Adipose tissue (tissue), 3 donors: Measurements from ENCODE around the gene MAPT. TPM values are rescaled to one million over a fixed set of nuclear protein-coding genes. Genes with fewer than 3 reads are reported as not detected.
"Not testable (repeated sequence)": the region's sequence is repeated elsewhere in the genome, so short reads cannot be mapped to it uniquely, and the experiment has no call there.

Experiments
- H3K27ac ChIP-seq: one replicate; pipeline ENCODE4 v1.5.1; 2013; ENCODE audit warnings: low read depth, low read length
- WGBS, 3 donors: extraction: QIAGEN DNeasy Blood & Tissue Kit; methylation state at CpG; one replicate each; pipeline ENCODE4 v1.1.7; 2013; 5-methylcytosine and 5-hydroxymethylcytosine counted together
- polyA plus RNA-seq, 3 donors: library from polyadenylated mRNA; stranded (reverse); fragments of 200-250 nt; gene quantifications; one replicate each; pipeline ENCODE4 v1.2.3, GENCODE V29; 2013
- donor health status: healthy with polysubstance abuse.
- donor health status: Bipolar disorder and iron deficiency.
- donor health status: healthy.

MAPT gene
- polyA plus RNA-seq, 3 donors = 1.5 to 7.8 (median 4.6) TPM

DNA sequence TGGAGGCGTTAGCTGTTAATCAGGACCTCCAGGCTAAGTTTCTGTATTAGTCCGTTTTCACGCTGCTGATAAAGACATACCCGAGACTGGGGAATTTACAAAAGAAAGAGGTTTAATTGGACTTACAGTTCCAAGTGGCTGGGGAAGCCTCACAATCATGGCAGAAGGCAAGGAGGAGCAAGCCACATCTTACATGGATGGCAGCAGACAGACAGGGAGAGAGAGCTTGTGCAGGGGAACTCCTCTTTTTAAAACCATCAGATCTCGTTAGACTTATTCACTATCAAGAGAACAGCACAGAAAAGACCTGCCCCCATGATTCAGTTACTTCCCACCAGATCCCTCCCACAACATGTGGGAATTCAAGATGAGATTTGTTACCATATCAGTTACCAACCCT is 18.7 kb downstream of the MAPT start:
- H3K27ac ChIP-seq = not testable (repeated sequence)
- WGBS, 3 donors = 84 to 92% (median 85%) methylated on average over 5 of the region's 5 CpGs

DNA sequence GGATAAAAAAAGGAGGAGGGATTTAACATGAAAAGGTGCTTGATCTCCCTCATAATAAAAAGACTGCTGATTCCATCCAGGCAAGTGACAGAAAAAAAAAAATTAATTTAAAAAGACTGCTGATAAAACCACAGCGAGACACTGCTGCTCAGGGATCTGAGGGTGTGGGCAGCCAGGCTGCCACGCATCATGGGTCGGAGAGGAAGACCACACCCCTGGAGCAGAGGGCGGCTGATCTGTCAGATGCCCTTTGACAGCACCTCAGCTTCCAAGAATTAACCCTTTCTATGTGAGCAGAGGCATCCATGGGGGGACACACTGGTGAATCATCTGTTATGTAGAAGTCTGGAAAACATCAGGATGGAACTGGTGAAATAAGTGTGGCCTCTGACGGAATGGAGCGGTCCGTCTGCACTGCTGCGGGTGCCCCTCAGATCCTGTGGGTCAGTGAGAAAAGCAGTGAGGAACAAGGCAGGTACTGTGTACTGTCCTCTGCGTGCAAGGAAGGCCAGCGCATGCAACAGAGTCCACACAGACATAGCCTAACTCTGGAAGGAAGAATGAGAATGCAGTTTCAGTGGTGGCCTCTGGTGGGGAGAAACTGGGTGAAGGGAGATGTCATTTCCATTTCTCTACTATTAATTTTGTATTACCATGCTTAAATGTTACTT is 19.8 kb downstream of the MAPT start:
- 63 to 74% (median 68%) methylated on average over 10 of the region's 10 CpGs for WGBS, 3 donors
- H3K27ac ChIP-seq = no peak overlapping the region

DNA sequence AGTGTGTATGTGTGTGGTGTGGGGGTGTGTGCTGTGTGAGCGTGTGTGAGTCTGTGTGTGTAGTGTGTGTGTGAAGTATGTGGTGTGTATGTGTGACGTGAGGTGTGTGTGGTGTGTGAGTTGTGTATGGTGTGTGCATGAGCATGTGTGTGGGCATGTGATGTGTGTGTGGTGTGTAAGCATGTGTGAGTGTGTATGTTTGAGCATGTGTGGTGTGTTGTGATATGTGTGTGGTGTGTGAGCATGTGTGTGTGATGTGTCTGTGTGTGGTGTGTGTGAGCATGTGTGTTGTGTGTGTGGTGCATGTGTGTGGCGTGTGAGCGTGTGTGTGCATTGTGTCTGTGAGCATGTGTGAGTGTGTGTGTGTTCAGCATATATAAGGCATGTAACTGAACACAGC is 20.9 kb downstream of the MAPT start:
- WGBS, 3 donors = 81 to 93% (median 88%) methylated on average over 4 of the region's 4 CpGs
- no peak overlapping the region for H3K27ac ChIP-seq

DNA sequence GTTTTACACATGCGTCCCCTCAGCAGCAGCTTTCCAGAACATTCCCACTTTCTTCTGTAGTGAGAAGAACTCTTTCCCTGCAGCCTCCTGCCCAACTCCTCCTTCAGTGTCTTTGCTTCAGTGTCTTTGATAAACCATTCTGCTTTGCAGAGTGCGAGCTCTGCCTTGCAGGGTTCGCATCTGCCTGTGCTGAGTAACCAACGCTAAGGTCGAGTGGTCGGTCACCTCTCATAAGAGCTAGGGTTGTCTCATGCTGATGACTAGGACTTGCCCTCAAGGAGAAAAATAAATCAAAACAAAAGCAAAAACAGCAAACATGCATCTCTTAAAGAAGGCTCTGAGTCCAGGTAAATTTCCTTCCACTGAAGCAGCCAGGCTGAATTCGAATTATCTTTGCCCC is 22.7 kb downstream of the MAPT start:
- WGBS, 3 donors = 70 to 78% (median 78%) methylated on average over 7 of the region's 7 CpGs
- no peak overlapping the region for H3K27ac ChIP-seq

DNA sequence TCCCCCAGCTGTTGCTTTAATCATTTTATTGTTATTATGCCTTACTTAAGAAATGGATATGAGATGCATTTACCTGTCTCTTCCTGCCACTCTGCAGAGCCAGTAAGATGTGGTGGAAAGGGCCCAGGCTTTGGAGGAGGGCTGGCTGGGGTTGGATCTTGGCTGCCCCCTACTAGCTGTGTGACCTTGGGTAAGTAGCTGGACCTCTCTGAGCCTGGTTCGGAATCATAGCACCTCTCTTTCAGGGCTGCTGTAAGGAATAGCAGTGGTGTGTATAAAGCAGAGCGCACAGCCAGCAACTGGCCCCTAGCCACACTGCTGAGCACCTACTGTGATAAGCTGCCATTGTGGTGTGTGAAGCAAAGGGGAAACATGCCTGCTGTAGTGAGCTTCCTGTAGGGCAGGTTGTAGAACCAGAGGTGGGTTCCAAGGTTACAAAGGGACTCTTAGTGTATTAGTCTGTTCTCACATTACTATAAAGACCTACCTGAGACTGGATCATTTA is 23.9 kb downstream of the MAPT start:
- no peak overlapping the region for H3K27ac ChIP-seq
- 84 to 94% (median 89%) methylated on average over 2 of the region's 2 CpGs for WGBS, 3 donors

DNA sequence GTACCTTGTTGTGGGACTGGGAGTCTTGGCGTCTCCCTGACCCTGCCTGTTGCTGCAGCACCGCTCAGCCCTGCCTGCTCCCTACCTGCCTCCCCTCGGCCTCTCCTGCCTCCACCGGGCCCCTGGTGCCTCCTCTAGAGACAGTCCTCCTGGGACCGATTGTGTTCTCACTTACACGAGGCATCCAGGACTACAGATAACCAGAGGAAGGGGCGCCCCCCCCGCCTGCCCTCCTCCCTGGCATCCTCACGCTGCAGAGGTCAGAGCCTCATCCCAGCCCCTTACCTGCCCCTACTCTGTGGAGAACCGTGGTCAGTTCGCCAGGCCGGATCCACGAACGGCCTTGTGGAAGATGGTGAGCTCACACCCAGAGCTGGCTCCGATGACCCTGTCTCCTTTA is 24.8 kb downstream of the MAPT start:
- WGBS, 3 donors = 75 to 79% (median 76%) methylated on average over 14 to 15 of the region's 15 CpGs
- H3K27ac ChIP-seq = no peak overlapping the region

DNA sequence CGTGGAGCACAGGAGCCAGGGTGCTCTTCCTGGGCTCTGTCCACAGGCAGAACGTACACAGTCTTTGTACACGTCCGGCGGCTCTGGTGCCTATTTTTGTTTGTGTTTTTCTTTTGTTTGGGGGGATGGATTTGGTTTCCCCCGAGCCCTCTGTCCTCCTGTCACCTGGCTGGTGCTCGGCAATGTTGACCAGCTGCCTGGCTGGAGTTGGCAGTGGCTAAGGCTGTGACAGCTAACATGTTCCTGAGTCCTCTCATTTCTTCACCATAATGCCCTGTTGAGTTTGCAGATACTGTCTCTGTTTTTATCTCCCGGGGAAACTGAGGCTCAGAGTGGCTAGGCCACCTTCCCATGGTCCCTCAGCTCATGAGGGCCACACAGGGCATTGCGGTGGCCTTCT is 25.7 kb downstream of the MAPT start:
- no peak overlapping the region for H3K27ac ChIP-seq
- WGBS, 3 donors = 79 to 90% (median 85%) methylated on average over 9 of the region's 9 CpGs

DNA sequence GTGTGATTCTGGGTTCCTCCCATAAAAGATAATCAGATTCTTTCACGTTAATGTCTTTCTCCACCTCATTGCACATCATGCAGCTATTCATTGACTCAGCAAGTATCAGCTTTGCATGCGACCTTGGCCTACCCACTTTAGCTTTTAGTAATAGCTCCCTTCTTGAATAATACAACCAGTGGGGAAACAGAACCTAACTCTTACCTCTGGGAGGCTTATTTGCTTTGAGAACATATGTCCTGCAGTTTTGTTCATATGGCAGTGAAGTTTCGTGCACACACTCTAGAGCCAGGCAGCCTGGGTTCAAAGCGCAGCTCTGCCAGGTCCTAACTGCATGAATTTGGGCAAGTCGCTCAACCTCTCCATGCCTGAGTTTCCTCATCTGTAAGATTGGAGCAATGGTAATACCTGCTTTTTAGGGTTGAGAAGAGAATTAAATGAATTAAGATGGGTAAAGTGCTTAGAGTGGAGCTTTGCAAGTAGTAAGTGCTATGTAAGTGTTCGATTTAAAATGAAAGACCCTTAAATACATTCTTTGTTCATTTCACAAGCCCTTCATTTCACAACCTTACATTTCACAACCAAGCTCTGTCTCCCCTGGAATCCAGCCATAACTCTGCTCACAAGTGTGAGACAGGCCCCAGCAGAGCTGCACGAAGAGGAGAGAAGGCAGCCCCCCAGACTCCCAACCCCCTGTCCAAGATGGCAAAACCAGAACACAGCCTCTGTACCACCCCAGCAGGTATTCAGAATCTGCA is 29.3 kb downstream of the MAPT start:
- WGBS, 3 donors = 54 to 63% (median 54%) methylated on average over 7 of the region's 7 CpGs
- no peak overlapping the region for H3K27ac ChIP-seq

DNA sequence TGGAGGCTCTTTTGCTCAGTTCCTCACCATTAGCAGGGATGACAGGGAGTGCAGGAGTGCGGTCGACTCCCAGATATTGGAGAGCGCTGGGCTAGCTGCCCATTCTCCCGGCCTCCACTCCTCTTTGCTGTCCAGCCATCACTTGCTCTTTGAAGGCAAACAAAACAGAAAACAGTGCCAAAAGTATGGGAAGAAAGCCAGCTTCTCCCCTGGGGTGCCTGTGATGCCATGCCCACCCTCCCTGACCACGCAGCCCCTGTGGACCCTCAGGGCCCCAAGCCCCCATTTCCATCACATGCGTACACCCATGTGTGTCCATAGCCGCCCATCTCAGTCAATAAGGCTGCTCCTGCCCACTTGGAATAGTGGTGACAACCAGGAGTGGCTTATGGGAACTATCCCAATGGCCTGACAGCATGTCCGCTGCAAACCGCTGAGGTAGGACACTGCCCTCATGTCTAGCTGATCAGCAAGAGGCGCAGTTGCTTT is 30.0 kb downstream of the MAPT start:
- H3K27ac ChIP-seq = no peak overlapping the region
- 77 to 80% (median 80%) methylated on average over 10 of the region's 10 CpGs for WGBS, 3 donors

DNA sequence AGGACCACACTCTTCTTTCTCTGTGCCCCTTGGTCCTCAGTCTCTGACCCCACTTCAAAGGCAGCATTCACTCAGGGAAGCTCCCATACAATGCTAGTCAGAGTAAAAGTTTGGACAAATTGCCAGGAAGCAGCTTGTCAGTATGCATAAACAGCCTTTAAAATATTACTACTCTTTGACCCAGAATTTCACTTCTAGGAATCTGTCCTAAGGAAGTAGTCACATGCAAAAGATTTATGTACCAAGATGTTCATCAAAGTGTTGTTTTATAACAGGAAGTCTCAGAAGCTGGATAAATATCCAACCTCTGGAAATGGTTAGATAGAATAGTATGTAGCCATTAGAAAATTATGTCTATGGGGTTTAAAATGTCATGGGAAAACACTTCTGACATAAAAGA is 31.0 kb downstream of the MAPT start:
- H3K27ac ChIP-seq = no peak overlapping the region

DNA sequence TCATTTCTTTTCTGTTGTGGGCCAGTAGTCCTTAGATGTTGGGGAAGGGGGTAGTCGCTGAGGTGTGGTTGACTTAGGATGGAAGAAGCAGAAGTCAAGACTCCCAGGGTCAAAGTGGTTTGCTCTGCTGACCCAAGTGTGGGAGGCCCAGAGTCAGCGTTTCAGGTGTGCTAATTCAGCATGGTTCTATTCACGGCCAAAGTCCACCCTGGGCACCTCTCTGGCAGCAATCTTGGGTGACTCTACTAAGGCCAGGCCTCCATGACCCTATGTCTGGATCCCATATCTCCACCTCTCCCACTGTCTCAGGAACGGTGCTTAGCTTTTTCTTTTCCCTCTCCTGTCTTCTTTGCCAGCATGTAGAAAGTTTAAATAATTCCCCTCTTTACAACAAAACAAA is 32.9 kb downstream of the MAPT start:
- no peak overlapping the region for H3K27ac ChIP-seq
- 88 to 96% (median 90%) methylated on average over 4 of the region's 4 CpGs for WGBS, 3 donors

DNA sequence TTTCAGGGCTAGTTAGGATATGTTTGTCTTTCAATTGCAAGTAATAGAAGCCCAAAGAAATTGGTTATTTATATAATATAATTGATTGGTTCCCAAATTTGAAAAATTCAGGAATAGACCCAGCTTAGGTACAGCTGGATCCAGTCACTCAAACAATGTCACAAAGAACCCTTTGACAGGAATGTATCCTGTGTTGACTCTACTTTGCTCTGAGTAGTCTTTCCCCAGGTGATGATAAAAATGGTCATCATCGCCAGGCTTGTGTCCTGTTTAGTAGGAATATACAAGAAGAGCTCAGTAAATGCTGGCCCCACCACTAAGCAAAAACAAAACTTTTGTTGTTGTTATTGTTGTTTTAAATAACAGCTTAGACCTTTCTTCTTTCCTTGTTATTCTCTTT is 35.0 kb downstream of the MAPT start:
- WGBS, 3 donors = 88 to 97% (median 94%) methylated on average over 1 of the region's 1 CpG

DNA sequence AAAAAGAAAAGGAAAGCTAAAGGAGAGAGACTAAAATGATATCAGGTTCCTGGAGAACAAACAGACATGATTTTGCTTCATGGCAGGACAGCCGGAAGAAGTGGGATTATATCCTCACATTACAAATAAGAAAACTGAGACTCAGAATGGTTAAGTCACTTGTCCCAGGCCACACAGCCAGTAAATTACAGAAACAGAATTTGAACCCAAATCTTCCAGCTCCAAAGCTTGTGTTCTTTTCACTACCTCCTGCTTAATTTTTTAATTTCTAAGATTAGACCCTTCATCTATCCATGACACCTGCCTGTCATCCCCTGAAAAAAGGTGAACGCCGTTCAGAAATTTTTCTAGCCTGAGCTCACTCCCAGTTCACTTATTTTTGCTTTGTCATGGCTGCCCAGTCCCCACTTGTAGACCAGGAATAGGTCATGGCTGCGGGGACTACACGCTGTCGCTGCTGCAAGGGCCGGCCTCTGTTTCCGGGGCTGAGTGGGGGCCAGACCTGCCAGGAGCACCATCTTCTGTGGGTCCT is 36.1 kb downstream of the MAPT start:
- WGBS, 3 donors = 82 to 89% (median 87%) methylated on average over 8 of the region's 8 CpGs
- H3K27ac ChIP-seq = no peak overlapping the region

More for the DNA sequence above, 35.0 kb downstream of the MAPT start:
- no peak overlapping the region for H3K27ac ChIP-seq

DNA sequence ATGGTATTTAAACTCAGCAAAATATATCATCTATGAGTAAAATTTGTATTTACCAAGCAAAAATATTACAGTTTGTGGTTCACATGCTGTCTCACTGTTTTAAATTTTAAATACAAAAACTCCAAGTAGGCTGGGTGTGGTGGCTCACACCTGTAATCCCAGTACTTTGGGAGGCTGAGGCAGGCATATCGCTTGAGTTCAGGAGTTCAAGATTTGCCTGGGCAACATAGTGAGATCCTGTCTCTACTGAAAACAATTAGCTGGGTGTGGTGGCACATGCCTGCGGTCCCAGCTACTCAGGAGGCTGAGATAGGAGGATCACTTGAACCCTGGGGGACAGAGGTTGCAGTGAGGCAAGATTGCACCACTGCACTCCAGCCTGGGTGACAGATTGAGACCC is 37.3 kb downstream of the MAPT start:
- H3K27ac ChIP-seq = no peak overlapping the region
- 94 to 95% (median 95%) methylated on average over 2 of the region's 2 CpGs for WGBS, 3 donors

DNA sequence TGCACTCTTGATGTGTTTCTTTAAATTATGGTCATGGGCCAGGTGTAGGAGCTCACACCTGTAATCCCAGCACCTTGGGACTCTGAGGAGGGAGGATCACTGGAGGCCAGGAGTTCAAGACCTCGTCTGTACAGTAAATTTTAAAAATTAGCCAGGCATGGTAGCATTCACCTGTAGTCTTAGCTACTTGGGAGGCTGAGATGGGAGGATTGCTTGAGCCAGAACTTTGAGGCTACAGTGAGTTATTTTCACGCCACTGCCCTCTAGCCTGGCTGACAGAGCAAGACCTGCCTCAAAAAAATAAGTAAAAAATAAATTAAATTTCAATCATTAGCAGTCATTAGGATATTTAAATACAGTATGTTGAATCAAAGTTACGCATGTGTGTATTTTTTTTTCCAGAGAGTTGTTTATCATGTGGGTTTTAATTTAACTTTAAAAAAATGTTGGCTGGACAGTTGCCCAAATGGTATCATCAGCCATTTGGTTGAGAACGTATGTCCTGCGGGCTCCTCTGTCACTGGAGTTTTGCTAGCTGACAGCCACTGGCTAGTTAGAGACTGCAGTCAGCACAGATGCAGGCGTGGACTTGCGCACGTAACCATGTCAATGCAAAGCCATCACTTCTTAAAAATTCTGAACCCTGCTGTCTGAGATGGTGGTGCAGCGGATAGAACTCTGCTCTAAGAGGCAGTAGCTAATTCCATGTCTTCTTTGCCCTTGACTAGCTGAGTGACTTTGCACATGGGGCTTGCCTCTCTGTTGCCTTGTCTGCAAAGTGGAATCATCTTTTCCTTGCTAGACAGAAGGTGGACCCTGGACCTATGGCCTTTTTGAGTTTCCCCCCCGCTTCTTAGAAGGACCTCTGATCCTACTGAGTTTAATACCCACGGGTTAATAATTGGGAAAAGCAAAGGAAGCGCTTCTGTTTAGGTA is 40.0 kb downstream of the MAPT start:
- no peak overlapping the region for H3K27ac ChIP-seq
- WGBS, 3 donors = 77 to 83% (median 81%) methylated on average over 12 of the region's 12 CpGs

DNA sequence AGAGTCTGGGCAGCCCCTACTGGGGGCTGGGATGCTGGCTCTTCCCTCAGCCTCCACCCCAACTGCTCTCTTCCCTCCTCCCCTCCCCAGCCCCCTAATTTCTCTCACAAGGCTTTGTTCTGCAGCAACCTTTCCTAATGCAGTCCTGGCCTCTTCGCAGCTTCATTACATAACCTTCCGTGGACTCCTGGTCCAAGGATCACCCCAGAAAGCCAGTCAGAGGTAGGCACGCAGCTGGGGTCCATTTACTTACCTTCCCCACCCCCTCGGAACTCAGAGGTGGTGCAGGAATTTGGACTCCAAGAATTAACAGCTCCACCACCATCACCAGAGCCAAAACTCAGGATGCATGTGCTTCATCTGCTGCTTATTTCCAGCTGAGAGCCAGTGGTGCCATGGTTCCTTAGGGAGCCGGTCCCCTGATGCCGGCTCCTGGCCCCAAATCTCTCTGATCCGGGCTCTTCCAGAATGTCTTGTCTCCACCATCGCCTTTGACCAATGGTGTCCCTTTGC is 40.9 kb downstream of the MAPT start:
- H3K27ac ChIP-seq = no peak overlapping the region
- WGBS, 3 donors = 83 to 88% (median 86%) methylated on average over 8 of the region's 8 CpGs

DNA sequence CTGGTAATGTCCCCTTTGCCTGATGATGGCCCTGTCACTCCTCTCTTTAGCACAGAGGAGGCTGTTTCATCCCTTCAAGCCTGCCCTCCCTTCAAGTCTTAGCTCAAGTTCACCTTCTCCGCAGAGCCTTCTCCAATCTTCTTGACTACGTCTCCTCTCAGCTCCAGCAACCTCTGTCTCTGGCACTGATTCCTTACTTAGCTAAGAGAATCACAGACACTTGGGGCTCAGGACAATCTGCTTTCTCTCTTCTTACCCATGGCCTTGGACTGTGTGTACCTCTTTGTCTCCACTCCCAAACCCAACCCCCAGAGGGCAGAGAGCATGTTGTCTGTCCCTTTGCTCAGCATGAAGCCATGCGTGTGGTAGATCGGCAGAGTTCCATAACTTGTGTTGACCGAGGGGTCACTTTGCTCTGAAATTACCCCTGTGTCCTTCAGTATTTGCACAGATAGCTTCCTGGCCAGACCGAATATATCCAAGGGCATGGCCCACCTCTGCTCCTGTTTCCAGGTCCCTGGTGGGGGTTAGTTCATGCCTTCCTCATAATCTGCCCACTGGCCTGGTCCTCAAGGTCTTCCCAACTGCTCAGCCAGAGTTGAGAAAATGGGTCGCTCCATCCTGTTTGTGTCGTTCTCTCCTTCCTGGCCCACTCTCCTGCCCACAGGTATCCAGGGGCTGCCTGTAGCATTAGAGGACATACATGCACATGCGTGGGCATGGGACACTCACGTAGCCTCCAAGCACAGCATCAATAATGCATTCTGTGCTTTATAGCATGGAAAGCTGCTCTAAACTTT is 41.6 kb downstream of the MAPT start:
- no peak overlapping the region for H3K27ac ChIP-seq
- 91 to 92% (median 91%) methylated on average over 10 of the region's 10 CpGs for WGBS, 3 donors

DNA sequence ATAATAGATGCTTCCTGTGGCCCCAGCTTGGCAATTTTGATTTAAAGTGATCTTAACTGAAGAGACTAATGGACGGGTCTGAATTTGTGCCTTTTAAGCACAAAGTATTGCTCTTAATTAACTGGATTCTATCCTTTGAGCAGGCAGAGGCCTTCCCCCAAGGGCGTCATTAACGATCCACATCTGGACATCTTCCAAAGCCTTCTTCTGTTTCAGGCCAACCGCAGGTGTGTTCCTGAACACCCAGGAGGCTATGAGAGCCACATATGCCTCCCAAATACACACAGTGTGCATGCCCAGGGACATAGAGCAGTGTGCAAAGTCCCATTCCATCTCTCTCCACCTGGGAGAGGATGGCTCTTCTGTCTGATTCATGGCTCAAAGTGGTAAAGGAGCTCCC is 42.3 kb downstream of the MAPT start:
- WGBS, 3 donors = 49 to 75% (median 75%) methylated on average over 4 of the region's 4 CpGs
- H3K27ac ChIP-seq = no peak overlapping the region
